IPS-NIHi7 (cell line): ENCODE data around the gene KCNQ1.

ENCODE experiments used
- DNase-seq: peaks from one replicate; pipeline ENCODE4 v3.0.0; 2012; ENCODE audit warnings: mixed read lengths; ENCODE audit errors: extremely low spot score

Gene KCNQ1

DNA sequence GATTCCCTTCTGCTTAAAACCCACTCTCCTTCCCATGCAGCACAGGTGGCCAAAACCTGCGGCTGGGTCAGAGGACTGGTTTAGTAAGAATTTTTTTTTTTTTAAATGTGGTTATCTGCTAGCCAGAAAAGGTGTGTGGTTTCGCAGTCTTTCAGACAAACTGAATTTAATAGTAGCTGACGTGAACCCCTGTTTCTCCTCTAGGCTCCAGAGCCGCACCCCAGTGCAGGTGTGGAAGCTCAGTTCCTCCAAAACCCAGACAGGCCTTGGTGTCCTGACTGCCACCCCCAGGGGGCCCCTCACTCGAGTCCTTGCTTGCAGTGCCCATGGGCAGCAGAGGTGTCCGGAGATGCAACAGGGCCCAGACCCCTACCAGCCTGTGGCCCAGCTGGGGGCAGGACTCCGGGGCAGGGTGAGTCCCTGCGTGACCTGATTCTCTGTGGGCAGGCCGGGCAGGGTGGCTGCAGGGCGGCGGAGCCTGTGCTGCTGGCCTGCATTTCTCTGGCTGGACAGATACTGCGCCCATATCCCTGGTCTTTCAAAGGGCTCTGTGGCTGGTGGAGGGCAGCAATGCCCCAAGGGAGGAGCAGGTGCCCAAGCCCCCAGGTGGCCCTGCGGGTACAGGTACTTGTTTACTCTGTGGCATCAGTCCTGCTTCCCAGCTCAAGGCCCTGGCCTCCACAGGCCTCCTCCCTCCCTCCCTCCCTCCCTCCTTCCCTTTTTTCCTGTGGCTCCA is 15.2 kb downstream of the KCNQ1 start:
- no peak for DNase-seq

DNA sequence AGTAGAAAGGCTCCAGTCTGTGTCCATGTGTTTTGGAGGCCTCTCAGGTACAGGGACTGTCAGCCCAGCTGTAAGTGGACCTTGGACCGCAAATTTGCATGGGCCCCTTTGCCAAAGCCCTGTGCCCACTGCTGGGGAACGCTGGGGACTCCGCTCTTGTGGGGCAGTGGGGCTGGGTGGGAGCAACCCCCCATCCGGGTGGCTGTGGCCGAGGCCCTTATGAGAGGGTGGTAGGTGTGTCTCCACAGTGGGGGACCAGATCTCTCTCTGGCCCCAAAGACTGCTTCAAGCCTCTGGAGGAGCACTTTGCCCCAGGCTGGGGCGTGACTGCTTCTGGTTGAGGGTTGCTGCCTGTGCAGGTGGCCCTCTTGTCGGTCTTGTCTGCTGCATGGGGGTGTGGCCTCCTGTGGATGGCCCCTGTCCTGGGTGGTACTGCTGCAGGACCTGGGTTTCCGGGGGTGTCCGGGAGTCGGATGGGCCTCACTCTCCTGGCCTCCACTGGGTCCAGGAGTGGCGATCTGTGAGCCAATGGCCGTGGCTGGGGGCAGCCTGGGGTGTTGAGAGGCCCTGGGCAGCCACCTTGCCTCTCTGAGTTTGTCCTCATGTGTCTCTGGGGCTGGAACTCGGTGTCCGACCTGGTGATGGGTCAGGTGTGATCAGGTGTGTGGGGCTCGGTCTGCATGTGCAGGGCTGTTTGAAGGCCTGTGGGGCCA is 15.9 kb downstream of the KCNQ1 start:
- no peak for DNase-seq

DNA sequence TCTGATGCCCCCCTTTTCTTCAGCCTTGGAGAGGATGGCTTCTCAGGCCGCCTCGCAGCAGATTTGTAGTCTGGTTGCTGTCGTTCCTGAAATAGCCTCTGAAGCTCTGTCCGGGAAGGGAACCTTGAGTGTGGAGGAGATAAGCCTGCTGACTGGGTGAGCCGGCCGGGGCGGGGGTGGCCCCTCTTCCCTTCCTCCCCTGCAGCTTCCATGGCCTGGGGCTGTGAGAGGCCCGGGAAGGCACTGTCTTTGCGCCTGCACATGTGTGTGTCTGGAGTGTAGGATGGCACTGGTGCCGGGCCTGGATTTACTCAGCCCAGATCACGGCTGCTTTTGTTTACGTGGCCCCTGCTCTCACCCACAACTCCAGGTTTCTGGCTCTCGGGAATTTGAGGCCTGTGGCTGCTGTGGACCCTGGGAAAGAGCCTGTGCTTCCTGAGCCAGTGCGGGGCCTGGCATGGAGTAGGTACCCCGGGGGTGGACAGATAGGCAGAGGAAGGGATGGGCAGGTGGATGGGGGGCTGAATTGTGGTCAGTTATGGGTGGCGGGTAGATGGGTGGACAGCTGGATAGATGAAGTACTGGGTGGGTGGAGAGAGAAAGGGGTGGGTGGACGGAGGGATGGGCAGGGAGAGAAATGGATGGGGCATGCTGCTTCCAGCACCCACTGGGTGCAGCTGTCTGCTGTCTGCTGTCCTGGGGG is 16.6 kb downstream of the KCNQ1 start:
- DNase-seq: no peak

DNA sequence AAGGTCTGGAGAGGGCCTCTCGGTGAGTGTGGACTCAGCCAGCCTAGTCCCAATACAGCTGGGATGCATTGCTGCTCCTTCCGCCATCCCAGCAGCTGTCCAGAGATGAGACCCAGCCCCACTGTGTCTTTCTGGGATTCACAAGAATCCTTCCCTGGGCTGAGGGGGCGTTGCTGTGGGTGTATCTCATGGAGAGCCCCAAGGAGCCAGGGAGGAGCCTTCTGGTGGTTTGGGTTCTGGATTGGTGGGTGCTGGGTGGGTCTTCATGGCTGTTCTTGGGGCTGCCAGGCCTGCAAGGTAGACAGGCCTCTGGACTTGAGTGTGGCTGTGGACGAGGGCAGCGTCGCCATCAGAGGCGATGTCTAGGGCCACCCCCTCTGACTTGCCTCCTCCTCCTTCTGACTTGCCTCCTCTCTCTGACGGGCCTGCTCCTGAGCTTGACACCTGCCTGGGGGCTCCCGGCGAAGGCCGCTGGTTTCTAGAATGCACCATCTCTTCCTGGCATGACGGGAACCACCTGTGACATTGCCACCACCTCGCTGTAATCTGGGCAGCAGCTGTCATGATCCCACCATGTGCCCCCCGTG is 17.2 kb downstream of the KCNQ1 start:
- no peak for DNase-seq

DNA sequence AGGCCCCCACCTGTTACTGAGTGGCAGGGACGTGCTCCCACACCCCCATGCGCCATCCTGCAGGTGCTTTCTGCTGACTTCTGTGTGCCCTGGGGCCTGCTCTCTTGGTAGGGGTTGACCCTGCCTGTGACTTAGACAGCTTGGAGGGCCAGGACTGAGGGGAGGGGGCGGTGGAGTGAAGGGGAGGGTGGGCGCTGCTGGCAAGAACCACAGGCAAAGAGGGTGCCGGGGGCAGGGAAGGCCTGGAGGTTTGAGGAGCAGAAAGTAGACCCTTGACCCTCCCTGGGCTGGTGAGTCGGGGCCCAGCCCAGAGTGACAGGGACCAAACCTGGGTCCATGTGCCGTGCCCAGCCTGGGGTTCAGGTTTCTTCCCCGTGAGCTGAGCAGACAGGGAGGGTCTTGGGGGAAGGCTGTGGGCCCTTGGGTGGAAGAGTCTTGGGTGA is 17.8 kb downstream of the KCNQ1 start:
- DNase-seq: no peak

DNA sequence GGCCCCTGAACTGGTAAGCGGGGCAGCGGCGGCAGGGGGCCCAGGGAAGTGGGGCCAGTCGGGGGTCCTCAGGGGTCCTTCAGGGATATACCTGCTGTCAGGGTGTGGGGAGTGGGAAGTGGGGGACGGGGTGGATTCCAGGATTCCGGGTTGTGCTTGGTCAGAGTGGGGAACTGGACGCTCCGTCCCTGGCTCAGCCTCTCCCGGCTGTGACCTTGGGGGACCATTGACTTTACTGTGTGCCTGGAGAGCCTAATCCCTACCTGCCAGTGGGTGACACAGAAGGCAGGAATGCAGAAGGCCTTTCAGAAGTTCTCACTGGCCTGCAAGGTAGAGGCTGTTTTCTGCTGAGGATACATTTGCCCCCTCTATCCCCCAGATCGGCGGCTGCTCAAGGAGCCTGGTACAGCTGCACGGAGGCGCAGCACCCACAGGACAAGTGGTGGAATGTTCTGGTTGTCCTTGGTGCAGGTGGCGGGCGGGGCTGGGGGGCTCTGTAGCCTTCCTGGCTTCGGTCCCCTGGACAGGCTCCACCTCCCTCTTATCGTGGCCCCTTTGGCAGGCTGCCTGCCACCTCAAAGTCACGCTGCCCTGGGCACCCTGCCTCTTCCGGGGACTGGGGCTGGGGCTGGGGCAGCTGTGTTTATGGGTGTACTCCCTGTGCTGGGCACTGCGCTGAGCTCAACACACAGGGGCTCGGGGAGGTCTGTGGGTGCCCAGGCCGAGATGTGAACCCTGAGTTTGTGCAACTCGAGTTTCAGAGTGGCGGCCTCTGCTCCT is 18.4 kb downstream of the KCNQ1 start:
- no peak for DNase-seq

DNA sequence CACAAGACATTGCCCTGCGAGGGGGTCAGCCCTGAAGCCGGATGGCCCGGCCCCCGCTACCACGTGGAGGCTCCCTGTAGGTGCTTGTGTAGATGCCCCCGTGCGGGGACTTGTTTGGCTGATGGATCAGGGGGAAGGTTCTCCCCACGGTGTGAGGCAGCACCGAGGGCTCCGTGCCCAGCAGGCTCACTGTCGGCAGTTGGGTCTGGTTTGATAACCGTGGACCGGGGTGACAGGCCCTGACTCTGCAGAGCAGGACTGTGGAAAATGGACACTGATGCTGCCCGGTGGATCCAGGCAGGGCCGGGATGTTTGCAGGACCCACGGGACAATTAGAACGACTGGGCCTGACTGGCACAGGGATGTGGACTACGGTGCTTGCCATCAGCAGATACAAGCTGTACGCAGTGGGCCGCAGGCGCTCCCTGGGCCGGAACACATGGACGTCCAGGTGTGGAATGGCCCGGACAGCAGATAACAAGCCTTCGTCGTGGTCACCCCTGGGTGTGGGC is 19.0 kb downstream of the KCNQ1 start:
- no peak for DNase-seq

DNA sequence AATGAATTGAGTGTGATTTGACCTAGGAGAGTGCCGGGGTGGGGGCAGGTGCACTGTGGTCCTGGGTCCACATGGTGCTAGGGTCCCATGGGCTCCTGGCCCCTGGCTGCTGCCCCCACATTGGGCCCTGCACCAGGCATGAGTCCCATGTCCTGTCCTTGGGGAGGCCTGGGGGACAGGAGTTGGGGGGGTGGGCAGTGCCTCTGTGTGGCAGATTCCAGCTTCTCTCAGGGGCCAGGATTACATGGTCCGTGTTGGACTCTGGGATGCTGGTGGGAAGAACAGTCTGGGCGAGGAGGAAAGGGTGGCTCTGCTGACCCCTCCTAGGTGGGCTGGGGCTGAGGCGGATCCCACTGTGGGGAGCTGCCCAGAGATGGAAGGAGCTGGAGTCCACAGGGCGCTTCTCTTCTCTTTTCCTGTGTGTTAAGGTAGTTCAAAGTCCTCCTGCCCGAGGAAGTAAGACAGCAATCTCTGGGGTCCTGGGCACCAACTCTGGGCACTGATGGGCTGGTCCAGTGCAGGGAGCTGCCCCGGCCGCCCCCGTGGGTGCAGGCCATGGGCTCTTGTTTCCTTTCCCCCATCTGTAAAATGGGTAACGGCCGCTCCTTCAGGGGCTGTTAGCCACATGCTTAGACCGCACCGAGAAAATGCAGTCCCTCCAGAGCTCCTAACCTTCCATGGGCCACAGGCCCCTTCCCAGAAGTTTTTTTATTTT is 19.8 kb downstream of the KCNQ1 start:
- DNase-seq: no peak

DNA sequence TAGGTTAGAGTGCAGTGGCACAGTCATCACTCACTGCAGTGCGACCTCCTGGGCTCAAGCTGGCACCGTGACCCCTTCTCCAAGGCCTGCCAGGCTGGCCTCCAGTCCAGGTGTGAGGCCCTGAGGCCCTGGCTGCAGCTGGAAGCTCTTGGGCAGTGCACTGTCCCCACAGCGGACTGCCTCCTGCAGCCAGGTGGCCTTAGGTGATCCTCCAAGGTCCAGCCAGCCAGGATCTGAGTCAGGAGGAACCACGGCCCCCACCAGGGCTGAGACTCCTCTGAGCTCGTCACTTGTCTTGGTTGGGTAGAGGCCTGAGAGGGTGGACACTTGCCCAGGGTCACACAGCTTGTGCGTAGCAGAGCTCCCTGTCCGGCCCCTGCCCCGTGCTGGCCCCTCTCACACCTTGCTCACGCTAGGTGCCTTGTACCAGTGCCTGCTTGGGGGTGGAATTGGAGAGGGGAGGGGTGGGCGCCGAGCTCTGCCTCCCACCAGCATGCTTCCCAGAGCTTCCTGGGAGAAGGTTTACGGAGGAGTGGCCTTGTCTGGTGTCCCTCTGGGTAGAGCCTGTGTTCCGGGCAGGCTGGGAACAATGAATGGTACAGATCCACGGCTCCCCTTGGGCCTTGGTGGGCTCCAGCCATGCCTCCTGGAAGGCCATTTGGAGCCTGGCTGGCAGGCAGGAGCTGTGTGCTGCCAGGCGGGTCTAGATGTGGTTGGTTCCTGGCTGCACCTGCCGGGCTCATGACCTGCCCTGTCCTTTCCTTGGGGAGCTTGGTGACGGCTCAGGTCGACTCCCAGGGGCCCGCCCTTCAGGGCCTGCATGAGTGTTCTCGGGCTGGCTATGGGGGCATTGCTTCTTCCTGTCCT is 20.6 kb downstream of the KCNQ1 start:
- no peak for DNase-seq

DNA sequence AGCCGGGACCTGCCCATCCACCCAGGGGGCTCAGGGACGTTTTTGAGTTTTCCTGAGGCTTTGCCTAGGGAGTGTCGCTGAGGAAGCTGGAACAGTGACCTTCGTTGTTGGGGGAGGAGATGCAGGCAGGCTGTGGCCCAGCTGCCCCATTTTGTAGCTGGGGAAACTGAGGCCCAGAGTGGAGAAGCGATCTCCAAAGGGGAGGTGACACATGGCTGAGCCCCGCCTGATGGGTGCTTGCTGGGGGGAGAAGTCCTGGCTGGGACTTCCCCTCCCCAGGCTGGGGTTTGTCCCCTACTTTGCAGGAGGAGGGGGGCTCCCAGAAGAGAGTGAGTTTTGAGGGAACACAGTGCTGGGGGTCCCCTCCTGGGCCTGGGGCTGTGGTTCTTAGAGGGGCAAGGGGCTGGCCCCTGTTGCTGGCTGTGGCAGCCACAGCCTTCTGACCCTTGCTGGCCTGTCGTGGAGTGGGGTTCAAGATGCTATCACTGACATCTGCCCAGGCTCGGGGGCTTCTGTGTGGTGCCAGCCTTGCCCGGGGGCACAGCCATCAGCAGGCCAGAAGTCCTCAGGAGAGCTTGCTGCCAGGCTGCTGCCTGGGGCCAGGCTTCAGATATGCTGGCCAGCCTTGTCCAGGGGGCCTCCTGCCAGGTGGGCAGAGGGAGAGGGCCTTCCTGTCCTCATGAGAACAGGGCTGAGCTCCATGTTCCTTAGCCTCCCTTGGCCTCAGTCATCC is 21.4 kb downstream of the KCNQ1 start:
- no peak for DNase-seq

DNA sequence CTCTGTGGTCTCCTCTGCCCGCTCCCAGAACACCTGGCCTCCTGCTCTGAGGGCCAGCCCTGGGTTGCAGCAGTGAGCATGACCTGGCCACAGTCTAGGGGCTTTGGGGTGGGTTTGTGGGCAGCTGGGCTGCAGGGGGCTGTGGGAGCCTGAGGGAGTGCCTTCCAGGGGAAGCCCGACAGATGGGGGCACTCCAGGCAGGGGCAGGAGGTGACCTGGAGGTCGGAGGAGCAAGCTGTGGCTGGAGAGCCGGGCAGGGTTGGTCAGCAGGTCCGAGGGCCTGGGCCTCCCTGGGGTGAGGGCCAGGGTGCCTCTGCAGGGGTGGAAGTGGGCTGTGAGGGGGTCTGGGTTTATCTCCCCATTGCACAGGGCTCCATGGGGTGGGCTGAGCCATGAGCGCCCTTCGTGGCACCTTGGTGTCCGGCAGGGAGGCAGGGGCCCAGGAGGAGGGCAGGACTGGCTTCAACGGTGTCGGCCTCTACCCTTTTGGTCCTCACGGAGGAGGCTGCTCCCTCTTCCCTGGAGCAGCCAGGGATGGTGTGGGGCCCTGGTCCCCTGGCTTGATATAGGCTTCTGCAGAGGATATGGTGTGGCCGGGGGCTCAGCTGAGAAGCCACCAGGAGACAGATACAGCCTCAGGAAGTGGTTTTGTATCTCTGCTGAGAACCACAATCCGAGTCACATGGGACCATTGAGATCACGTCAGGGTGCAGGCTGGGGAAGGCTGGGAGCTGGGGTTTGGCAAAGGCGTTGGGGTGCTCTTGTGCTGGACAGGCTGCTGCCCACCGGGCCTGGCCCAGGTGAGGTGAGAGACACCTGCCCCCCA is 22.3 kb downstream of the KCNQ1 start:
- DNase-seq: no peak

DNA sequence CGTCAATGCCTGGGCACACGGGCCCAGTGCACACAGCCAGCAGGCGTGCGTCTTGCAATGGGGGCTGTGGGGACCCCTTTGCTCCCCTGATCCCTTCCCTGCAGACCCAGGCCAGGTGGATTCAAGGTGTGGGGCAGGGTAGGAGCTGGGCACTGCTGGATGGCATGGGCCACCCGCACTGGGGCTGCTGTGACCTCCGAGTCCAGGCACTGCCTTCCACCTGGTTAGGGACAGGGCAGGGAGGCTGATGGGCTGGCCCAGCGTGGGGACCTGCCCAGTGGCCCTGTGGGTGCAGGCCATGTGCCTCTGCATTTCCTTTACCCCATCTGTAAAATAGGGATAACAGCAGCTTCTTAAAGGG is 22.9 kb downstream of the KCNQ1 start:
- no peak for DNase-seq

DNA sequence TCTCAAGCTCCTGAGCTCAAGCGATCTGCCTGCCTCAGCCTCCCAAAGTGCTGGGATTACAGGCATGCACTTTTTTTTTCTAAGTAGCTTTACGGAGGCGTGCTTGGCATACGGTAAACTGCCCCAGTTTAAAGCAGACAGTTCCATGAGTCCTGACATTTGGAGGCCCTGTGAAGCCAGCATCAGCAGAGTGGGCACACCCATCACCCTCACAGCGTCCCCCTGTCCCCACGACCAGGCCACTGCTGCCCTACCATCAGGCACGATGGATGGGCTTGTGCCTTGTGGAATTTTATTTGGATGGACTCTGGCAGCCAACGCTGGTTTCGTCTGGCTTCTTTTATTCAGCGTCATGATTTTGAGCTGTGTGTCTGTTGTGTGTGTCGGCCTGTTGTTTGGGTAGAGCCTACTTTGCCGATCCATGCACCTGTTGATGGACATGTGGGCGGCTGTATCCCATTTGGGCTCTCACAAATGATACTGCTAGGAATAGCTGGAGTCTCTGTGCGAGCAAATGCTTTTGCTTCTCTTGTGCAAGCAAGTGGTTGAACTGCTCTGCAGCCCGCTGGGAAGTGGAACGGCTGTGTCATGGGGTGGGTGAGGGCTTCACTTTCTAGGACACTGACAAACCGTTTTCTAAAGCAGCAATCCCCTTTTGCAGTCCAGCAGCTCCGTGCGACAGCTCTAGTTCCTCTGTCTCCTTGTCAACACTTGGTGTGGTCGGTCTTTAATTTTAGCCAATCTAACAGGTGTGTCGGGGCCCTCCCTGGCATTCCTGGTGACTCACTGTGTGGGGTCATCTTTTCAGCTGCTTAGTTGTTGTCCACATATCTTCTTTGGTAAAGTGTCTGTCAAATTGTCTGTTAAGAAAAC is 23.8 kb downstream of the KCNQ1 start:
- DNase-seq: no peak

DNA sequence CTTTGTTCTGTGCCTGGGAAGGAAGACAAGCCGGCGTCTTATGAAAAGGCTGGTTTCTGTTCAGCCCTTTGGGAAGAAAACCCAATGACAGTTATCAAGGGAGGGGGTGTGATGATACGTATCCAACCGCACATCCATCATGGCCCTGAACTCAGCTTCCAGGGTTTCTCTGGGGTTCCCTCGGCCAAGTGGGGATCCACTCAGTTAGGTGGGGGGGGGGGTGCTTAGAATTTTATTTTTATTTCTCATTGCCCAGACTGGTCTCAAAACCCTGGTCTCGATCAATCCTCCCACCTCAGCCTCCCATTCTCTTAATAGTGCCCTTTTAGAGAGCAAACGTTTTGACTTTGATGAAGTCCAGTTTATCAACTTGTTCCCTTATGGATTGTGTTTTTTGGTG is 25.7 kb downstream of the KCNQ1 start:
- DNase-seq: no peak

DNA sequence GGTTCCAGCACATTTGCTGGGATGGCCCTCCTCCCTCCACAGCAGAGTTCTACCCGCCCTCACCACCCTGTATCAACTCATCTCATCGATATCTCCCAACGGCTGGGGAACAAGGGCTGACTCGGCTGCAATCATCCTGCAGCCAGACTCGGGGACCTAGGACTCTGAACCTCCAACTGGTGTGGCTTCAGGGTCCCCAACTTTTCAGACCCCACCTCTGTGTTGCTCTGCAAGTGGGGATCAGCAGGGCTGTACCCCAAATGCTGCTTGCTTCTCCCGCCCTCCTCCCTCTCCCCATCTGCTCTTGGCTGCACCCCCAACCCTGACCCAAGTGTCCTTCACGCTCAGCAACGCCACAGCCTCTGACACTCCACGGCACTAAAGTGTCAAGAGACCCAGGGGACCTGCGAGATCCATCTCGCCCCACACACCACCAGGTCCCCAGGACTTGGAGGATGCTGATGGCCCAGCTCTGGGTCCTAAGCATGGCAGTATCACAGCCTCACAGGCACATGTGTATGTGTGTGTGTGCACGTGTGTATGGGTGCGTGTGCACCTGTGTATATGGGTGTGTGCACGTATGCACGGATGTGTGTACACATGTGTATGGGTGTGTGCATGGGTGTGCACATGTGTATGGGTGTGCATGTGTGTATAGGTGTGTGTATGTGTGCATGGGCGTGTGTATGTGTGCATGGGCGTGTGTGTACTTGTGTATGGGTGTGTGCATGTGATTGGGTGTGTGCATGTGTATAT is 26.4 kb downstream of the KCNQ1 start:
- no peak for DNase-seq

DNA sequence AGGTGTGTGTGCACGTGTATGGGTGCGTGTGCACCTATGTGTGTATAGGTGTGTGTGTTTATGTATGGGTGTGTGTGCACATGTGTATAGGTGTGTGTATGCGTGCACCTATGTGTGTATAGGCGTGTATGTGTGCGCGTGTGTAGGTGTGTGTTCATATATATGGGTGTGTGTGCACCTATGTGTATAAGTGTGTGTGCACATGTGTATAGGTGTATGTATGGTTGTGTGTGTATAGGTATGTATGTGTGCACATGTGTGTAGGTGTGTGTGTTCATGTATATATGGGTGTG is 26.9 kb downstream of the KCNQ1 start:
- DNase-seq: no peak
